Erythroblast (primary cell): Measurements from ENCODE around the gene SIRT4.
"Not testable (repeated sequence)": the region's sequence is repeated elsewhere in the genome, so short reads cannot be mapped to it uniquely, and the experiment has no call there.

Experiments used
- DNase-seq, 2 experiments: peaks; one replicate each; lab custom pipeline; 2025; lab: John Stamatoyannopoulos, UW
- GATA1 ChIP-seq: IDR thresholded peaks from 2 replicates; pipeline ENCODE4 v1.6.1; 2011; ENCODE audit warnings: low read depth, mild to moderate bottlenecking, control low read depth, low read length, moderate library complexity
- POLR2A ChIP-seq: IDR thresholded peaks from 2 replicates; pipeline ENCODE4 v1.6.1; 2011; ENCODE audit warnings: mild to moderate bottlenecking, low read length

SIRT4 gene

DNA sequence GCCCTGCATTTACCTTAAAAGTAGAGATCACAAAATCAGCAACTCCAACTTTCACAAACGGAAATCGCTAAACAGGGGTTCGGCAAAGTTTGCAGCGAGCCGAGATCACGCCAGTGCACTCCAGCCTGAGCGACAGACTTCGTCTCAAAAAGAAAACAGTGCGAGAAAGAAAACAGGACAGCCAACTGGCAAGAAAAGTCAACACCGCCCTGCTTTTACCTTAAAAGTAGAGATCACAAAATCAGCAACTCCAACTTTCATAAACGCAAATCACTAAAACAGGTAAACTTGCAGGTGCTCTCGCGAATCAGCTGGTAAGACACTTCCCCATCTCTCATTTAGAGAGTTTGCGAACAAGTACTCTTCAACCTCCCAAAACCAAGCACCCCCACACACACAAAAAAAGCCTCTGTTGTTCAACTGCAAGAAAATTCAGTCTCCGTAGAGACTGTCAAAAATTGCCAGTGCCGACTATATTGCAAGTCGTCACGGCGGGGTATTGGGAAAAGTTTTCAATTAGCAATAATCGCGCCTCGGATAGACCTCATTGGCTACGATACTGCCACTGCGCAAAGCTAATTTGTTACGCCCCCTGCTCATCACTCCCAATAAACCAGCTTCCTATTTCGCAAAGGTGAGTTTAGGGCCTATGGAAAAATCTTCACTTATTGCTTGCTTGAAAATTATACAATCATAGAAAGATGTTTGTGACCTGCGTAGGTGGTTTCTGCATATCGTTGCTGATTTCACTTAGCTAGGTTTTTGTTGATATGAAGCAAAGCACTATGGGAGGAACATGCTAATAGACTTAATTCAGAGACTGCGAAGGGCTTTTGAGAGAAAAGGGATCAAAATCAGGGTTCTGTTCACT is 9.2 kb upstream of the SIRT4 start, which contains the start of gene RNU4-1:
Gene RNU4-1, minus strand, starts transcription at position 577 of the 871 bp plus-strand sequence.
- peak; percentile 99 for TF ChIP-seq POLR2A
- TF ChIP-seq GATA1, result no peak
- DNase-seq, result peak; percentile 92 to 93

DNA sequence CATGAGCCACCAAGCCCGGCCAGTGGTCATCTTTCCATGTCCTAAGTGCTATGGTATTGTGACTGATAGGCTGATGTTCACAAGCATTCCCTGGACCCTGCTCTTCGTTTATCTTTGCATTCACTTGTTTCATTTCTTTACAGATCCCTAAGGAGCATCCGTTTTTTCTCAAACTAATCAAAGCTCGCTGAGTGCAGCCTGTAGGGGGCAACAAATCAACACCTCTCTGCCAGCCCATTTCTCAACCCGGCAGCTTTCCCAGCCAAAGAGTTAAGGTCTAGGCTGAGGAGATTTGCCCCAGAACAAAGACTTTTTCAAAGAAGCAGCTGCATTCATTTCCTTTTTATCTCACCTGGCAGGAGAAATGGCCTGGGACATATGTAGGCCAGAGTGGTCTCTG is 12.1 kb downstream of the SIRT4 start:
- no peak for DNase-seq
- TF ChIP-seq GATA1 (no peak), POLR2A (no peak)

DNA sequence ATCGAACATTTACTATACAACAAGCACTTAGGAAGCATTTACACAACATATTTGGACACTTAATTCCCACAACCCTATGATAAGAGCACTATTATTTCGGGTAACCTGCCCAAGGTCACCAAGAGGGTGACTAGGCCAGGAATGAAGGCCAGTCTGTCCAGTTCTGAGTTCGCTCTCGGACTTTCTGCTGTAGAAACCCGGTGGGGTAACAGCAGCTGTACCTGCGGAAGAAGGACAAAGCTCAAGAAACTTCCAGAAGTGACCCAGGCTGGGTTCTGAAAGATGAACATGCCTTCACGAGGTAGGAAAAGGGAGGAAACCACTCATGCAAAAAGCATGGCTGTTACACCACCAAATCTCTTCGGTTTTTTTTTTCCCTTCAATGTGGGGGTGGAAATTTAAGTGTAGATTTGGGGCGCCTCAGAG is 14.7 kb downstream of the SIRT4 start:
- DNase-seq, result no peak
- TF ChIP-seq GATA1, result no peak
- TF ChIP-seq POLR2A, result no peak

GRCh38 chr12:120317224-120318105 is 15.3 kb downstream of the SIRT4 start:
- peak; percentile 99 for DNase-seq
- no peak for TF ChIP-seq GATA1
- TF ChIP-seq POLR2A, result peak; percentile 89

DNA sequence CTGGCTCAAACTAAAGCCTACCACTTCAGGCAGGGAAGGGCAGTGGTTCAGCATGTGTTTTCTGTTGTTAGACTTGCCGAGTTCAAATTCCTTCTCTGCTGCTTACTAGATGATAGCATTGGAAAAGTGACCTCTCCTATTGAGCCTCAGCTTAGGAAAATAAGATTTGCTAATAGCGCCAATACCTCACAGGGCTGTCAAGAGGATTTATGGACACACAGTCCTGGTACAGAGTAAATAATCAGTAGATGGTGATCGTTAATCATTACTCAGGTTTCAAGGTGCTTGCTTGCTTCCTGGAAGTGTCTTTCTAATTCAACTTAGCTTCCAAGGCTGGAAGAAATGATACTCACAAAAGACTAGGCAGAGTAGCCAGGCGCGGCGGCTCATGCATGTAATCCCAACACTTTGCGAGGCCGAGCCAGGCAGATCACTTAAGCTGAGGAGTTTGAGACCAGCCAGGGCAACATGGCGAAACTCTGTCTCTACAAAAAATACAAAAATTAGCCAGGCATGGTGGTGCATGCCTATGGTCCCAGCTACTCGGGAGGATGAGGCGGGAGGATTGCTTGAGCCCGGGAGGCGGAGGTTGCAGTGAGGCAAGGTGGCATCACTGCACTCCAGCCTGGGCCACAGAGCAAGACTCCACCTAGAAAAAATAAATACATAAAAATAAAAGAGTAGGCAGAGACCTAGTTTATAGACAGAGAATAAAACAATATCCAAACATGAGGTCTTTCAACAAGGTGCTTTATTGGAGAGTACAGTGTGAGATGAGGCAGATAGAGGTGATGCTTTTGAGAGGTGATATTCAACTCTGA is 19.5 kb downstream of the SIRT4 start:
- TF ChIP-seq POLR2A (no peak), GATA1 (no peak)
- DNase-seq, result no peak

DNA sequence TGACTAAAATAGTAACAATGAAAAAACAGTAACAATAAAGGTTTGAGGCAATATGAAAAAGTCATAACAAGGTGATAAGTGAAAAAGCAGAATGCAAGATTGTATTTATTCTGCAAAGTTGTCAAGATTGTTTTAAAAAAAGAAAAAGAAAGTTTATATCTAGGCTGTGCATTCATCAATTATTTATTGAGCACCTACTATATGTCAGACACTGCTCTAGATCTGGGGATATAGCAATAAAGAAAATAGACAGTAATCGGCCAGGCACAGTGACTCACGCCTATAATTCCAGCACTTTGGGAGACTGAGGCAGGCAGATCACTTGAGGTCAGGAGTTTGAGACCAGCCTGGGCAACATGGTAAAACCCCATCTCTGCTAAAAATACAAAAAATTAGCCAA is 21.7 kb downstream of the SIRT4 start:
- no peak for DNase-seq

GRCh38 chr12:120324841-120325417 is 22.8 kb downstream of the SIRT4 start:
- DNase-seq, result no peak
- TF ChIP-seq POLR2A (no peak), GATA1 (no peak)

More for the DNA sequence above, 21.7 kb downstream of the SIRT4 start:
- TF ChIP-seq GATA1 (no peak), POLR2A (no peak)

GRCh38 chr12:120327593-120327992 is 25.5 kb downstream of the SIRT4 start, which contains the start of gene PLA2G1B:
Gene PLA2G1B, minus strand, starts transcription at chr12:120327779. Its CDS starts 26 bp downstream, at chr12:120327753.
- DNase-seq, result no peak
- TF ChIP-seq GATA1, result no peak
- no peak for TF ChIP-seq POLR2A

- peak in 1 of 2 experiments; percentile 14 for DNase-seq
- TF ChIP-seq GATA1, result no peak
- no peak for TF ChIP-seq POLR2A
These were observed 26.1 kb downstream of the SIRT4 start for GRCh38 chr12:120328228-120328627.

GRCh38 chr12:120331390-120331789 is 29.3 kb downstream of the SIRT4 start:
- no peak for TF ChIP-seq GATA1
- DNase-seq, result no peak

GRCh38 chr12:120332041-120332440 is 29.9 kb downstream of the SIRT4 start:
- DNase-seq, result no peak

DNA sequence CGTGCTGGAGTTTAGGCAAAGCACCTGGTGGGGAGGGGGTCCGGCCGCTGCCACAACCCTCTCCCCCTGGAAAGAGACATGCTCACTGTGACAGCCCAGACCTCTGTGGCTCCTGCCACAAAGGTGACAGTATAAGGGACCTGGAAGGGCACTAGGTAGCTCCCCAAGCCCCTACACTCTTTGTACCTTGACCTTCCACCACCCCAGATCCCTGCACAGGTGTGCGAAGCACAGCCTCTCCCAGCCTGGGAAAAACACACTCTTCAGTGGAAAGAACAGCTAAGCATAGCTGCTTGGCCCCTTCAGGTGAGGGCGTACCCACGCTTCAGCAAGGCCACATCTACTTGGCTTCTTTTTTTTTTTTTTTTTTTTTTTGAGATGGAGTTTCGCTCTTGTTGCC is 30.4 kb downstream of the SIRT4 start:
- TF ChIP-seq GATA1, result no peak
- no peak for TF ChIP-seq POLR2A
- DNase-seq, result no peak

More at GRCh38 chr12:120332041-120332440, 29.9 kb downstream of the SIRT4 start:
- no peak for TF ChIP-seq GATA1
- no peak for TF ChIP-seq POLR2A

DNA sequence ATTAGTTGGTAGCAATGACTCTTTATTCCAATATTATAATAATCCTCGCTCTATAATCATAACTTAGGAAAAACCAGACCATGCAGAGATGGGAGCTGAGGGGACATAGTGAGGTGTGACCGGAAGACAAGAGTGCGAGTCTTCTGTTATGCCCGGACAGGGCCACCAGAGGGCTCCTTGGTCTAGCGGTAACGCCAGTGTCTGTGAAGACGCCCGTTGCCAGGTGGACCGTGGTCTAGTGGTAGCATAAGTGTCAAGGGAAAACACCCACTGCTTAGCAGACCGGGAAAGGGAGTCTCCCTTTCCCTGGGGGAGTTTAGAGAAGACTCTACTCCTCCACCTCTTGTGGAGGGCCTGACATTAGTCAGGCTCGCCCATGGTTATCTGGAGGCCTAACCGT is 33.3 kb downstream of the SIRT4 start:
- DNase-seq, result peak; percentile 38 to 43

DNA sequence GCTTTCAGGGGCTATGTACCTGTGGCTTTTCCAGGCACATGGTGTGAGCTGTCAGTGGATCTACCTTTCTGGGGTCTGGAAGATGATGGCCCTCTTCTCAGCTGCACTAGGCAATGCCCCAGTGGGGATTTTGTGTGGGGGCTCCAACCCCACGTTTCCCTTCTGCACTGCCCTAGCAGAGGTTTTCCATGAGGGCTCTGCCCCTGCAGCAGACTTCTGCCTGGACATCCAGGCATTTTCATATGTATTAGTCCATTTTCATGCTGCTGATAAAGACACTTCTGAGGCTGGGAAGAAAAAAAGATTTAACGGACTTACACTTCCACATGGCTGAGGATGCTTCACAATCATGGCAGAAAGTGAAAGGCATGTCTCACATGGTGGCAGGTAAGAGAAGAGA is 34.3 kb downstream of the SIRT4 start:
- not testable (repeated sequence) for DNase-seq
